ENCODE results near the gene GDPD4.

The GDPD4 gene

DNA sequence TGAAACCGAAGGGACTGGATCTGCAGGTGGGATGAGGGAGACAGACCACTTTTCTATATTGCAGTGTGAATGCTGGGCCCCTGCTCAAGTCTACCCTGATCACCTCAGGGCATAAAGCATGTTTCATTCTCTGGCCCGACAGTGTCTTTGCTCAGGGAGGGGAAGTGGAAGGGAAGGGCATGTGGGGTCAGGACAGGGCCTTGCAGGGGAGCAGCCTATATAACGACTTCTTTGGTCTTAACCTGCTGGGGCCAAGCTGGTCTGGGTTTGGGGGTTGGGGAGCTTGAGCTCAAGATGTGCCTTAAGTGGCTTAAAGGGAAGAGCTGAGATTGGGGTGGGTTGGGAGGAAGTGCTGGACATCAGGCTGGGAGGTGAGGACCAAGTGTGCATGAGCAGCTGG is 86.4 kb downstream of the GDPD4 start (continued):
- TF ChIP-seq ZNF274 (IDR thresholded peaks at IDR 0.05; ENCODE audit: low read length) (no peak), ZNF274 (tag by site-specific recombination; IDR thresholded peaks at IDR 0.05; ENCODE audit: borderline replicate concordance) (no peak), ZNF221 (tag by site-specific recombination; IDR thresholded peaks at IDR 0.05; ENCODE audit: borderline replicate concordance) (no peak)

DNA sequence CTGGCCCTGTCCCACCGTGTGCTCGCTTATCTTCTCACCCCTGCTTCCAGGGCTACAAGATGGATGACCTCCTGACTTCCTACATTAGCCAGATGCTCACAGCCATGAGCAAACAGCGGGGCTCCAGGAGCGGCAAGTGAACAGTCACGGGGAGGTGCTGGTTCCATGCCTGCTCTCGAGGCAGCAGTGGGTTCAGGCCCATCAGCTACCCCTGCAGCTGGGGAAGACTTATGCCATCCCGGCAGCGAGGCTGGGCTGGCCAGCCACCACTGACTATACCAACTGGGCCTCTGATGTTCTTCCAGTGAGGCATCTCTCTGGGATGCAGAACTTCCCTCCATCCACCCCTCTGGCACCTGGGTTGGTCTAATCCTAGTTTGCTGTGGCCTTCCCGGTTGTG is 86.9 kb downstream of the GDPD4 start:
- POLR2A ChIA-PET = no interaction called here
- no peak for TF ChIP-seq SCRT2 (tag by site-specific recombination; IDR thresholded peaks at IDR 0.05)
- TF ChIP-seq KLF10 (tag by site-specific recombination; IDR thresholded peaks at IDR 0.05) = no peak
- TF ChIP-seq, protein P1, sequence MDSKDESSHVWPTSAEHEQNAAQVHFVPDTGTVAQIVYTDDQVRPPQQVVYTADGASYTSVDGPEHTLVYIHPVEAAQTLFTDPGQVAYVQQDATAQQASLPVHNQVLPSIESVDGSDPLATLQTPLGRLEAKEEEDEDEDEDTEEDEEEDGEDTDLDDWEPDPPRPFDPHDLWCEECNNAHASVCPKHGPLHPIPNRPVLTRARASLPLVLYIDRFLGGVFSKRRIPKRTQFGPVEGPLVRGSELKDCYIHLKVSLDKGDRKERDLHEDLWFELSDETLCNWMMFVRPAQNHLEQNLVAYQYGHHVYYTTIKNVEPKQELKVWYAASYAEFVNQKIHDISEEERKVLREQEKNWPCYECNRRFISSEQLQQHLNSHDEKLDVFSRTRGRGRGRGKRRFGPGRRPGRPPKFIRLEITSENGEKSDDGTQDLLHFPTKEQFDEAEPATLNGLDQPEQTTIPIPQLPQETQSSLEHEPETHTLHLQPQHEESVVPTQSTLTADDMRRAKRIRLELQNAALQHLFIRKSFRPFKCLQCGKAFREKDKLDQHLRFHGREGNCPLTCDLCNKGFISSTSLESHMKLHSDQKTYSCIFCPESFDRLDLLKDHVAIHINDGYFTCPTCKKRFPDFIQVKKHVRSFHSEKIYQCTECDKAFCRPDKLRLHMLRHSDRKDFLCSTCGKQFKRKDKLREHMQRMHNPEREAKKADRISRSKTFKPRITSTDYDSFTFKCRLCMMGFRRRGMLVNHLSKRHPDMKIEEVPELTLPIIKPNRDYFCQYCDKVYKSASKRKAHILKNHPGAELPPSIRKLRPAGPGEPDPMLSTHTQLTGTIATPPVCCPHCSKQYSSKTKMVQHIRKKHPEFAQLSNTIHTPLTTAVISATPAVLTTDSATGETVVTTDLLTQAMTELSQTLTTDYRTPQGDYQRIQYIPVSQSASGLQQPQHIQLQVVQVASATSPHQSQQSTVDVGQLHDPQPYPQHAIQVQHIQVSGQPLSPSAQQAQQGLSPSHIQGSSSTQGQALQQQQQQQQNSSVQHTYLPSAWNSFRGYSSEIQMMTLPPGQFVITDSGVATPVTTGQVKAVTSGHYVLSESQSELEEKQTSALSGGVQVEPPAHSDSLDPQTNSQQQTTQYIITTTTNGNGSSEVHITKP (tag by site-specific recombination; IDR thresholded peaks at IDR 0.05) = 0 out of 2 replicates have a peak, but pooled peaks have one; percentile 13
- TF ChIP-seq, protein P2, sequence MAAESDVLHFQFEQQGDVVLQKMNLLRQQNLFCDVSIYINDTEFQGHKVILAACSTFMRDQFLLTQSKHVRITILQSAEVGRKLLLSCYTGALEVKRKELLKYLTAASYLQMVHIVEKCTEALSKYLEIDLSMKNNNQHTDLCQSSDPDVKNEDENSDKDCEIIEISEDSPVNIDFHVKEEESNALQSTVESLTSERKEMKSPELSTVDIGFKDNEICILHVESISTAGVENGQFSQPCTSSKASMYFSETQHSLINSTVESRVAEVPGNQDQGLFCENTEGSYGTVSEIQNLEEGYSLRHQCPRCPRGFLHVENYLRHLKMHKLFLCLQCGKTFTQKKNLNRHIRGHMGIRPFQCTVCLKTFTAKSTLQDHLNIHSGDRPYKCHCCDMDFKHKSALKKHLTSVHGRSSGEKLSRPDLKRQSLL (tag by site-specific recombination; IDR thresholded peaks at IDR 0.05) = no peak
- TF ChIP-seq IKZF3 (tag by site-specific recombination; IDR thresholded peaks at IDR 0.05) = no peak
- Histone ChIP-seq H3K27ac (ENCODE audit: extremely low read depth, low read depth, low read length) (no peak overlapping the region), H3K36me3 (ENCODE audit: control insufficient read depth in 2 of 2, insufficient read depth in 1 of 2, low read length in 2 of 2) (no peaks in the 10 kb centered on the region), H3K4me3 (ENCODE audit: low read depth, low read length) (no peak overlapping the region), H3K4me1 (ENCODE audit: control insufficient read depth, insufficient read depth, low read length) (no peaks in the 10 kb centered on the region), H3K9me3 (ENCODE audit: control insufficient read depth, insufficient read depth, low read depth, low read length) (no peaks in the 10 kb centered on the region)
- CTCF ChIA-PET = interaction anchor here (1.6 kb wide), 1 partner anchor 27 kb away, joined by 4 read pairs; no protein-coding TSS in a partner anchor

DNA sequence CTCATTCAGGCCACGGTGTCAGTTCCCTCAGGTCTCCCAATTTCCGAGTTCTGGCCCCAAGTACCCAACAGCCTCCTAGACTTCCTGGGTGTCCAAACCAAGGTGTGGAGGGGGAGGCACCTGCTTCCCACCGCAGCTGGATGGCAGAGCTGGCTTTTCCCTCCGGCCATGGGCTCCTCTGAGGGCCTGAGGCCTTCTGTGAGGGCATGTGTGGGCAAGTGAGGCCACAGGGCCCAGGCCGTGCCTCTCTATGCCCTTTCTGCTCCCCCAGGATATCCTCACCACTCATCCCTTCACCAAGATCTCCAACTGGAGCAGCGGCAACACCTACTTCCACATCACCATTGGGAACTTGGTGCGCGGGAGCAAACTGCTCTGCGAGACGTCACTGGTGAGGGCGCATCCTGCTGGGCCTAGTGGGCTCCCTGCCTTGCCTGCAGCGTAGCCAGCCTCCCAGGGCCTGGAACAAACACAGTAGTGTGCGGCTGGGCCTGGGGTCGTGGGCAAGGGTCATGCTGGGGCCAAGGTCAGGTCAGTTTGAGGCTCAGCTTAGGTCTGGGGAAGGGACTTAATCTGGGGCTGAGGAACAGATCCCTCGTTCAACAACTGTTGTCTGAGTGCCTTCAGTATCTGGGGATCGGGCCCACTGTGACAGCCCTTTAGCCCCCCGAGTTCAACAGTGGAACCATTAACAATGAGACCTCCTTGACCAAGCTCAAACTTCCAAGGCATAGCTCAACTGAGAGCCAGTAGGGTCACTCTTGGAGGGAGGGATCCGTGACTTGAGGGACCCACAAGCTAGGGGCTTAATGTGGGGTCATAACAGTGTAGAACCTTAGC is 87.7 kb downstream of the GDPD4 start:
- Histone ChIP-seq H3K9me3 (ENCODE audit: control insufficient read depth, insufficient read depth, low read depth, low read length) (no peaks in the 10 kb centered on the region), H3K4me3 (ENCODE audit: low read depth, low read length) (no peak overlapping the region), H3K36me3 (ENCODE audit: control insufficient read depth in 2 of 2, insufficient read depth in 1 of 2, low read length in 2 of 2) (no peaks in the 10 kb centered on the region), H3K27ac (ENCODE audit: extremely low read depth, low read depth, low read length) (no peak overlapping the region), H3K4me1 (ENCODE audit: control insufficient read depth, insufficient read depth, low read length) (no peaks in the 10 kb centered on the region)
- TF ChIP-seq ZNF473 (tag by site-specific recombination; IDR thresholded peaks at IDR 0.05) (no peak), ZFP41 (tag by site-specific recombination; IDR thresholded peaks at IDR 0.05; ENCODE audit: borderline replicate concordance) (no peak), ZNF140 (tag by site-specific recombination; IDR thresholded peaks at IDR 0.05) (no peak), ZFP3 (tag by site-specific recombination; IDR thresholded peaks at IDR 0.05; ENCODE audit: low read depth) (no peak), SCRT1 (tag by site-specific recombination; IDR thresholded peaks at IDR 0.05; ENCODE audit: borderline replicate concordance) (no peak), GFI1B (tag by site-specific recombination; IDR thresholded peaks at IDR 0.05) (no peak), ZNF239 (tag by site-specific recombination; IDR thresholded peaks at IDR 0.05) (no peak)
- POLR2A ChIA-PET = no interaction called here
- CTCF ChIA-PET = interaction anchor here (1.6 kb wide), 1 partner anchor 26 kb away, joined by 4 read pairs; no protein-coding TSS in a partner anchor

Measured in HEK293 (cell line).